ENCODE measurements around the gene PPARG. TPM values are rescaled to one million over a fixed set of nuclear protein-coding genes. Genes with fewer than 3 reads are reported as not detected.

PPARG gene
- total and polyA plus RNA-seq, 2 of the 8 experiments (the other 6 are each of a cell fraction or from before 2014, with no cell fraction given), result 0.06 TPM; not detected in 1

- Histone ChIP-seq H3K9ac (replicated peaks in 1 of 4; ENCODE audit: extremely low read depth in 1 of 4, low read depth in 3 of 4, low read length in 3 of 4) (no peak overlapping the region), H3K79me2 (ENCODE audit: control insufficient read depth in 1 of 2, insufficient read depth in 2 of 2, low read length in 2 of 2) (no peaks in the 10 kb centered on the region), H3K23me2 (ENCODE audit: low read depth, low read length) (no peaks in the 10 kb centered on the region), H2AK5ac (ENCODE audit: low read depth, low read length) (no peak overlapping the region), H4K8ac (ENCODE audit: extremely low read depth, insufficient read depth, low read length) (no peak overlapping the region), H2BK15ac (ENCODE audit: low read length) (no peak overlapping the region), H3K4me3 (ENCODE audit: extremely low read depth in 1 of 4, insufficient read depth in 2 of 4, low read depth in 3 of 4, low read length in 4 of 4) (no peak overlapping the region), H4K91ac (replicated peaks; ENCODE audit: insufficient read length, low read length) (no peak overlapping the region), H3K18ac (ENCODE audit: extremely low read depth, low read length) (no peak overlapping the region), H2BK20ac (ENCODE audit: low read length) (peak overlapping the region; percentile 23; the same call in 1 of the 2 replicates), H2BK5ac (ENCODE audit: low read depth, low read length) (no peak overlapping the region), H3K79me1 (ENCODE audit: low read depth, low read length) (no peaks in the 10 kb centered on the region), H3K56ac (replicated peaks; ENCODE audit: insufficient read length, low read depth, low read length) (no peak overlapping the region), H3K4me1 (replicated peaks in 1 of 4; ENCODE audit: control insufficient read depth in 3 of 4, insufficient read depth in 4 of 4, low read length in 3 of 4) (peaks cover 0 to 8% (median 6%) of the 10 kb centered on the region in 4 experiments; a peak in 4 of 7 replicates), H3K14ac (ENCODE audit: insufficient read length) (no peak overlapping the region), H3K36me3 (ENCODE audit: control insufficient read depth in 2 of 4, insufficient read depth in 4 of 4, low read length in 3 of 4) (no peaks in the 10 kb centered on the region), H2BK120ac (replicated peaks; ENCODE audit: low read depth, low read length) (no peak overlapping the region), H4K5ac (ENCODE audit: insufficient read length, low read depth, low read length) (no peak overlapping the region), H3K4me2 (ENCODE audit: insufficient read depth in 1 of 2, low read depth in 2 of 2, low read length in 2 of 2) (no peak overlapping the region), H3K4ac (replicated peaks; ENCODE audit: insufficient read length, low read depth, low read length) (no peak overlapping the region), H3K27ac (ENCODE audit: low read depth, low read length) (no peak overlapping the region), H3K9me3 (ENCODE audit: insufficient read depth in 2 of 2, low read depth in 1 of 2, low read length in 1 of 2) (no peaks in the 10 kb centered on the region), H4K20me1 (replicated peaks in 1 of 2; ENCODE audit: control insufficient read depth in 1 of 2, insufficient read depth in 2 of 2, low read length in 2 of 2) (no peaks in the 10 kb centered on the region), H2AFZ (ENCODE audit: low read length) (no peak overlapping the region), H3K23ac (ENCODE audit: insufficient read length) (no peak overlapping the region), H3K27me3 (replicated peaks in 1 of 4; ENCODE audit: control insufficient read depth in 3 of 4, extremely low read depth in 1 of 4, insufficient read depth in 3 of 4, low read length in 3 of 4) (no peaks in the 10 kb centered on the region), H2BK12ac (ENCODE audit: low read depth, low read length) (no peak overlapping the region)
- ChIA-PET POLR2A (ENCODE audit: partially characterized antibody) (no interaction called here), CTCF (ENCODE audit: partially characterized antibody) (interaction anchor here (0.6 to 1.2 kb wide), 4 partner anchors 10 to 192 kb away, joined by 3 to 6 read pairs (median 3); no protein-coding TSS in a partner anchor)
- FAIRE-seq (no peak), DNase-seq (ENCODE audit: low read depth in 1 of 2, low spot score in 2 of 2) (no peak)
- WGBS, 2 experiments (ENCODE audit: extremely low coverage in 1 of 2, insufficient coverage in 1 of 2, insufficient read length in 1 of 2, insufficient replicate concordance in 2 of 2, low coverage in 1 of 2, low lambda C conversion rate in 2 of 2, missing lambda C conversion rate in 1 of 2), result 84% methylated on average over 4 of the region's 4 CpGs; no CpG with 5 or more reads in 1 of the 2 experiments
- TF ChIP-seq TAF7 (optimal IDR thresholded peaks at IDR 0.05; ENCODE audit: borderline replicate concordance, low read depth, low read length) (no peak), MAX (IDR thresholded peaks at IDR 0.05) (no peak), SP4 (IDR thresholded peaks at IDR 0.05; ENCODE audit: low read length) (no peak), GABPA (IDR thresholded peaks at IDR 0.05; ENCODE audit: borderline replicate concordance, insufficient read depth, low read length) (no peak), BCL11A (IDR thresholded peaks at IDR 0.05; ENCODE audit: low read depth in 2 of 2, low read length in 2 of 2) (no peak), ATF2 (IDR thresholded peaks at IDR 0.05; ENCODE audit: low read length) (no peak), SAP30 (IDR thresholded peaks at IDR 0.05; ENCODE audit: insufficient read depth, insufficient replicate concordance, low read length) (no peak), EP300 (IDR thresholded peaks at IDR 0.05; ENCODE audit: borderline replicate concordance in 1 of 2, low read depth in 2 of 2, low read length in 2 of 2) (no peak), POLR2AphosphoS5 (IDR thresholded peaks at IDR 0.05; ENCODE audit: low read depth, low read length) (no peak), BRCA1 (IDR thresholded peaks at IDR 0.05; ENCODE audit: low read depth, low read length) (no peak), TAF1 (IDR thresholded peaks at IDR 0.05; ENCODE audit: low read depth, low read length) (no peak), JUND (IDR thresholded peaks at IDR 0.05; ENCODE audit: low read length) (no peak)
These were observed 138.7 kb downstream of the PPARG start for GRCh38 chr3:12427551-12427950.
